HG03520 (cell line): ENCODE measurements around the gene KRT75.
"Not testable (repeated sequence)": the region's sequence is repeated elsewhere in the genome, so short reads cannot be mapped to it uniquely, and the experiment has no call there.

Experiments used
- ATAC-seq: cut with Tn5 transposase; IDR thresholded peaks from one replicate; pipeline ENCODE4 v1.9.1; 2021; ENCODE audit warnings: mild to moderate bottlenecking, moderate library complexity; ENCODE audit not compliant: unreplicated experiment

KRT75 gene

GRCh38 chr12:52434081-52434733 is at the start of gene KRT75:
Gene KRT75, minus strand, starts transcription at chr12:52434371. Its CDS starts 67 bp downstream, at chr12:52434304.
- no peak for ATAC-seq

- ATAC-seq: no peak
Observed at GRCh38 chr12:52480073-52480472, 45.9 kb upstream of the KRT75 start.

GRCh38 chr12:52477651-52478050 is 43.5 kb upstream of the KRT75 start:
- ATAC-seq: no peak

- ATAC-seq: no peak
Observed at GRCh38 chr12:52474212-52474611, 40.0 kb upstream of the KRT75 start.

- no peak for ATAC-seq
Observed at GRCh38 chr12:52473768-52474167, 39.6 kb upstream of the KRT75 start, which contains the start of gene KRT6C. Gene KRT6C, minus strand, starts transcription at chr12:52473805. Its CDS starts 68 bp downstream, at chr12:52473737.

GRCh38 chr12:52469853-52470252 is 35.7 kb upstream of the KRT75 start:
- ATAC-seq: no peak

- no peak for ATAC-seq
Observed at GRCh38 chr12:52464897-52465296, 30.7 kb upstream of the KRT75 start.

GRCh38 chr12:52461693-52462092 is 27.5 kb upstream of the KRT75 start:
- ATAC-seq: no peak

GRCh38 chr12:52458861-52459260 is 24.7 kb upstream of the KRT75 start:
- ATAC-seq: no peak

GRCh38 chr12:52455821-52456220 is 21.6 kb upstream of the KRT75 start:
- ATAC-seq: no peak

- ATAC-seq: no peak
Observed at GRCh38 chr12:52454411-52455201, 20.4 kb upstream of the KRT75 start.

- ATAC-seq: no peak
Observed at GRCh38 chr12:52452101-52452500, 17.9 kb upstream of the KRT75 start, which contains the start of gene KRT6B. Gene KRT6B, minus strand, starts transcription at chr12:52452146. Its CDS starts 68 bp downstream, at chr12:52452078.

- no peak for ATAC-seq
Observed at GRCh38 chr12:52448228-52448627, 14.1 kb upstream of the KRT75 start.

GRCh38 chr12:52447196-52447595 is 13.0 kb upstream of the KRT75 start:
- ATAC-seq: not testable (repeated sequence)

GRCh38 chr12:52446367-52447045 is 12.3 kb upstream of the KRT75 start:
- no peak for ATAC-seq

GRCh38 chr12:52445876-52446275 is 11.7 kb upstream of the KRT75 start:
- ATAC-seq: no peak

- no peak for ATAC-seq
Observed at GRCh38 chr12:52444647-52445595, 10.8 kb upstream of the KRT75 start.

- ATAC-seq: no peak
Observed at GRCh38 chr12:52443966-52444365, 9.8 kb upstream of the KRT75 start.

GRCh38 chr12:52442600-52443061 is 8.5 kb upstream of the KRT75 start:
- no peak for ATAC-seq

- no peak for ATAC-seq
Observed at GRCh38 chr12:52441320-52441911, 7.2 kb upstream of the KRT75 start.
